HS-5 (cell line): Measurements from ENCODE around the gene EFNB2.
A peak's percentile ranks its signal among the peaks of the same experiment; 100 is the strongest.

Source experiments
- DNase-seq: peaks from one replicate; pipeline ENCODE4 v3.0.0-alpha.2; 2012; ENCODE audit warnings: low read depth

The EFNB2 gene, protein sequence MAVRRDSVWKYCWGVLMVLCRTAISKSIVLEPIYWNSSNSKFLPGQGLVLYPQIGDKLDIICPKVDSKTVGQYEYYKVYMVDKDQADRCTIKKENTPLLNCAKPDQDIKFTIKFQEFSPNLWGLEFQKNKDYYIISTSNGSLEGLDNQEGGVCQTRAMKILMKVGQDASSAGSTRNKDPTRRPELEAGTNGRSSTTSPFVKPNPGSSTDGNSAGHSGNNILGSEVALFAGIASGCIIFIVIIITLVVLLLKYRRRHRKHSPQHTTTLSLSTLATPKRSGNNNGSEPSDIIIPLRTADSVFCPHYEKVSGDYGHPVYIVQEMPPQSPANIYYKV

GRCh38 chr13:106535552-106536243 lies at the start of gene EFNB2:
TSS of gene EFNB2 (minus strand) at chr13:106535662. CDS start at chr13:106534964, 698 bp downstream.
- peak; percentile 26 for DNase-seq

DNA sequence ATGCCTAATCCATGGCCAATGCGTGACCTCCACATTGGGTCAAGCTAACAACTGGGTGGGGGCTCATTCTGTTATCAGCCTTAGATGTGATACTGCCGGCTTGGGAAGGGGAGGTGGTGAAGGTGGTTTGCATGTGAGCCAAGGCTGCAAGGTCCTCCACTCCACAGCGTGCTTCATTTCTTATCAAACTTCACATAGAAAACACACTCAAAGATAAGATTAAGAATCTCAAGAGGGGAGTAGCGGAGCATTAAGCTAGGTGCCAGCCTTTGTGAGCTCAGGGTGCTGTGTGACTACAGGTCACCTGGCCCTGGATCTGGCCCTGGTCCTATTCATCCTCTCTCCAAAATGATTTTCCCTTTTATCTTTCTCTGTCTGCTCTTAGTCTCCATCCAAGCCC lies 45.8 kb upstream of the EFNB2 start:
- no peak for DNase-seq

DNA sequence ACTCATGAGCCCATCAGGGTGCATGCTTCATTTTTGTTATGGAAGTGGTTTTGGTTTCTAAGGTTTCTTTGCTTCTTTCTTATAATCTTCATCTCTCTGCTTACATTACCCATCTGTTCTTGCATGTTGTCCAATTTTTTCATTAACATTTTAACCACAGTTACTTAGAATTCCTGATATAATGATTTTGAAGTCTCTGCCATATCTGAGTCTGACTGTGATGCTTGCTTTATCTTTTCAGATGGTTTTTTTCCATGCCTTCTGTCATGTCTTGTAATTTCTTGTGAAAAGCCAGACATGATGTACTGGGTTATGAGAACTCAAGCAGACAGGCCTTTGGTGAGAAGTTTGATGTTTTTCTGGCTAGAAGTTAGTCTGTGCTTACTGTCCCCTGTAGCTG lies 40.4 kb upstream of the EFNB2 start:
- no peak for DNase-seq

DNA sequence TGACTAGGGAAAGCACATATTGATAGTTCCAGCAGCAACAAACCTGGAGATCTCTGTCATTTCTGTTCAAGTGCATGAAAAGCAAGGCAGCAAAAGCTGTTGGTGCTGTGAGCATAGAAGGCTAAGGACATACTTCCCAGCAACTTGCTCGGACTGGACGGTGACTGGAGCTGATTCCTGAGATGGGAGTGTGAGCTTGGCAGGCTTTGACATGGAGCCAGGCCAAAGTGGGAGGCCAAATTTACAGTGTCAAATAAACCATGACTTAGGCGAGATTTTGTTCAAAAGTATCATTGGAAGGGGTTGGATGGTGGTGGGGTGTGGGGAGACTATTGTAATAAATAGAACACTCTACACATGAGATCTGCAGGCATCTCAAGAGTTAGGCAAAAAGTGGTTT lies 38.4 kb upstream of the EFNB2 start:
- DNase-seq: no peak

DNA sequence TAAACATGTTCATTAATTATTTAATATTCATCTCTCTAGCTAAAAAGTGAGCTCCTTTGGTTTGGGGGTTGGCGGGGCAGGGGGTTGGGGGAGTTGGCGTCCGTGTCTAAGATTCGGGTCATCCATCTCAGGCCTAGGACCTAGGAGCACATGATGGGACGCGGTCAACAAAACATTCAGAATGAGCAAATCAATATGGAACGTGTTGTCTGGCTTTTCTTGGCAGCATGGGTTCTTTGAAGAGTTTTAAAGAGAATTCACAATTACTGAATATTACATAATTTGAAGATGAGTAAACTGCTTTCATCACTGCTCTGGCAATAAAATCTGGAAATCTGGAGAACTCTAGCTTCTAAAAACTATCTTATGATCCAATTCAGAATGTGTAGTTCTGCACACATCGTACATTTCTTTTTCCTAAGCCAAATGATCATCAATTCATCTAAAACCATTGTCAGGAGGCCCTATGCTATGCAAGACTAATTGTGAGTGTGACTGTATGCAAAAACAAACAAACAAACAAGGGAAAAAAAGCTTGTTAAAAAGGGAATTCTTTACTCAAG lies 37.9 kb upstream of the EFNB2 start:
- DNase-seq: peak; percentile 29

DNA sequence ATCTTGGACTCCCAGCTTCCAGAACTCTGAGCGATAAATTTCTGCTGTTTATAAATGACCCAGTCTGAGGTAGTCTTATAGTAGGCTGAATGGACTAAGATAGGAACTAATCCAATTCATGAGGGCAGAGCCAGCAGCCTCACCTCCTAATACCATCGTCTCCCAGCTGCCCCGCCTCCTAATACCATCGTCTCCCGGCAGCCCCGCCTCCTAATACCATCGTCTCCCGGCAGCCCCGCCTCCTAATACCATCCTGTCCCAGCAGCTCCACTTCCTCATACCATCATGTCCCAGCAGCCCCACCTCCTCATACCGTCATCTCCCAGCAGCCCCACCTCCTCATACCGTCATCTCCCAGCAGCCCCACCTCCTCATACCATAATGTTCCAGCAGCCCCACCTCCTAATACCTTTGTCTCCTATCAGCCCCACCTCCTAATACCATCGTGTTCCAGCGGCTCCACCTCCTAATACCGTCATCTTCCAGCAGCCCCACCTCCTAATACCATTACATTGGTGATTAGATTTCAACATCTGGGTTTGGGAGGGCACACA lies 34.9 kb upstream of the EFNB2 start:
- no peak for DNase-seq

GRCh38 chr13:106569233-106570095 lies 34.0 kb upstream of the EFNB2 start:
- no peak for DNase-seq

- DNase-seq: no peak
Observed at GRCh38 chr13:106568299-106569003, 33.0 kb upstream of the EFNB2 start.

DNA sequence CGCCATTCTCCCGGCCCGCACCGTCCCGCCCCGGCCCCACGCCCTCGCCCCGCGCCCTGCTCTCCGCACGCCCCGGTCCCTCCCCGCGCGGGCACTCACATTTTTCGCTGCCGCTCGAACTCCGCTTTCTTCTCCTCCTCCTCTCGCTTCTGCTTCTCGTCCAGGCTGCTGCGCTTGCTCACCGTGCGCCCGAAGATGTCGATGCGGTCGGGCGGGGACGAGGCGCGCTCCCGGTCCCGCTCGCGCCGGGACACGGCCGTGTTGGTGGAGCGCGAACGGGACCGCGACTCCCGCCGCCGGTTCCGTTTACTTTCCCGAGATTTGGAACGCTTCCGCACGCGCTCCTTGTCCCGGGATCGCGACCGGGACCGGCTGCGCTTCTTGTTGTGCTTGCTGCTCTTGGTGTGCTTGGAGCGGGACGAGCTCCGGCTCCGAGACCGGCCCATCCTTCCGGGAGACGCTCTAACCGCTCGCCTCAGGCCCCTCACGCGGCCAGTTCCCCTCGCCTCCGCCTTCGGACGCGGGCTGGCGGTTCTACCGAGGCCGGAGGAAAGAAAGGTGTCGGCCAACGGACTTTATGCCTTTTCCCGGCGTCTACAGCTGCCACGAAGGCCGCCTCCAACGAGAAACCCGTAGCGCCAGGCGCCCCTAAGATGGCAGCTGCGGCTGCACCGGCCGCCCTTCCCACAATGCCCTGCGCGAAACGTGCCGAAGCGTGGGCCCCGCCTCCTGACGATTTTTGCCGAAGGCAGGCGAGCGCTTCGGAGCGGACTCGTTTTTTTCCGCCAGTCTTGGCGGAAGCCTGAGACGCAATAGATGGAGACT lies 32.2 kb upstream of the EFNB2 start, which contains the start of gene ARGLU1:
Gene ARGLU1 (minus strand): TSS at position 664 of the 825 bp plus-strand sequence. CDS start 218 bp downstream, at position 446.
- DNase-seq: peak; percentile 41

- DNase-seq: no peak
Observed at GRCh38 chr13:106566641-106567473, 31.4 kb upstream of the EFNB2 start.

DNA sequence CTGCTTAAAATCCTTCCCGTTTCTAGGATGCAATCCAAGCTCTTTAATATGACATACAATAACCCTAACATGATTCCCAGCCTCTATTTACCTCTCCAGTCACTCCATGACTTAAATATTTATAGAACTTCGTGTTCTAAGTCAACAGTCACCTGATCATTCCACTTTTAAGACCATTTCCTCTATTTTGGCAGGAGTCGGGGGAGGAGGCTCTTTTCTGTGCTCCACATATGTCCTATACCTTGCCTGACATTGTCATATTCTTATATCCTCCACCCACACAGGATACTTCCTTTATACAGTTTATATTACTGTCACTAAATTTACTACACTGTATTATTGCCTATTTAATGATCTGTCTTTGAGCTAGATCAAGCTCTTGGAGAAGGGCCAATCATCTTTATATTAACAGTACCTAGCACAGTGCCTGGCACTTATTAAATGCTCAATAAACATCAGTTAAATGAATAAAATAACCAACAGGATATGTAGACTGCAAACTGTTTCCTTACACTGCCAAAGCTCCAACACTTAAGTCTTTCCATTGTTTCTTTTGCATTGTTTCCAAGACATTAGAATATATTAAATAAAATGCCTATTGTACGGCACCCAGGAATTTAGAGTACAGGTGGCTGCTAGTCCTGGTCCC lies 29.8 kb upstream of the EFNB2 start:
- no peak for DNase-seq

- DNase-seq: no peak
Observed at GRCh38 chr13:106562301-106562700, 26.8 kb upstream of the EFNB2 start.

- no peak for DNase-seq
Observed at GRCh38 chr13:106561551-106562170, 26.2 kb upstream of the EFNB2 start.

DNA sequence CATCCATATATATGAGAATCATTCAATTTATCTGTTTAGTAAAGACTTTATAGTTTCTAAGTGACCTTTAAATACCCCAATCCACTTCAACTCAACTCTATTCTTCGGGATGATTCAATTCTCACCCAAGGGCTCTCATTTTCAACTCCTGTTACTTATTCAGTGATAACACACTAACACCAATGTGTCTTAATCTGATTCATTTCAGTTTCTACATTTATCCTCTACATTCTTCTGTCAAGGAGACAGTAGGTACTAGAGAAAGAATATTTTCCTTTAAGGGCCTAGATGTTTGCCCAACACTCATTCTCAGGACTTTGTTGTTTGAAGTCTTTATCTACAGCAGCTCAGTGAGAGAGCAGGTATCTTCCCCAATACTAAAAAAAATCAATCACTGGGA lies 25.4 kb upstream of the EFNB2 start:
- DNase-seq: no peak

- DNase-seq: no peak
Observed at GRCh38 chr13:106558527-106558926, 23.1 kb upstream of the EFNB2 start.

DNA sequence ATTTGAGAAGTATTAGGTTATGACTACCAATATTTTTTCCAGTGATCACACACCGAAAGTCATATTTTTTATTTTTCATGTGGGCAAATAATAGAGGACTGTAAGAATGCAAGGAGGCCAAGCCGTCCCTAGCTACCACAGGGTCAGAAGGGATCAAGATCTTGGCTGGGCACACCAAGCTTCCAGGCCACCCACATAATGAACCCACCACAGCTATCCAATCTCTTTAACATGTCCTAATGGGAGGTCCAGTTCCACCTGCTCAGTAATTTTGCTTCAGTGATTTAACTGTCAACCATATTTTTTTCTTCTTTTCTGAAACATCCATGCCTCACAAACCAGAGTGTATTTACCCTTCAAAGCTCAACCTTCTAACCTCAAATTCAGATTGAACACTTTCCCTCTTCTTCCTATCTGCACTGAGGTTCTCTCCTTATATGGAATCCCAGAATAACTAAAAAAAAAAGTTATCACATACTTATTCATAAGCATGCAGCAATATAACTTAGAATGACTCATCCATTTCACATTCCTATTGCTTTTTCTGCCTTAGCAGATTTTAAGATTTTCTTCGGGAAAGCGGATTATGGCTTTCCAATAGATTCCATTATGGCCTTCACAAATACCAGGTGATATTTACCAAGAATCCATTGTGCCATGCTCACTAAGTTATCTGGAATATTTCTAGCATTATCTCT lies 20.3 kb upstream of the EFNB2 start:
- no peak for DNase-seq

DNA sequence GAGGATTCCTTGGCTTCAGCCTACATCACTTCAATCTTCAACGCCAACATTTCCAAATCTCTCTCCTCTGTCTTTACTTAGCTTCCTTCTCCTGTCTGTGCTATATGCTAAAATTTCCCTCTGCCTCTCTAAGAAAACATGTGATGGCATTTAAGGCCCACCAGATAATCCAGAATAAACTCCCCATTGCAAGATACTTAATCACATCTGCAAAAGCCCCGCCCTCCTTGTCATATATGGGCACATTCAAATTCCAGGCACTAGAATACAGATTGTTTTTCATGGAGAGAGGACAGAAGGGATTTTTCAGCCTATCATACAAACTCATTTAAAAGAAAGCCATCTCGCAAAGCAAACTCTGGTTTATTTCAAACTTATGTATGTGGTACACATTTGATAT lies 16.3 kb upstream of the EFNB2 start:
- no peak for DNase-seq

DNA sequence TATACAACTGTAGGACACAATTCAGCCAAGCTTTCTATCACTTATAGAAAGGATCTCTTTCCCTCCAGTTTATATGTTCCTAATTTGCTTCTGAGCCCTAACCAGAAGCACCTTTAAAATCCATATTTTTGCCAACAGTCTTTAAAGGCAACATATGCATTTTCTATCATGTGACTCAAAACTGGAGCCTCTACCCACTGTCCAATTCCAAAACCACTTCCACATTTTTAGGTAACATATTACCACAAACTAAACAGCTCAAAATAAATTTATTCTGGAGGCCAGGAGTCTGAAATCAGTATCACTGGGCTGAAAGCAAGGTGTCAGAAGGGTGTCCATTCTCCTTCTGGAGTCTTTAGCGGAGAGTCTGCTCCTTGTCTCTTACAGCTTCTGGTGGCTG lies 15.9 kb upstream of the EFNB2 start:
- DNase-seq: no peak
